Urinary bladder (tissue), 4 donors: Measurements from ENCODE around the gene SKA2. TPM values are rescaled to one million over a fixed set of nuclear protein-coding genes. Genes with fewer than 3 reads are reported as not detected.
A peak's percentile ranks its signal among the peaks of the same experiment; 100 is the strongest.

Experiments
- DNase-seq: peaks from one replicate; pipeline ENCODE4 v3.0.0-alpha.2; 2015; ENCODE audit errors: extremely low spot score
- H3K27ac ChIP-seq: one replicate; pipeline ENCODE4 v1.5.1; 2013; ENCODE audit warnings: low read depth, mild to moderate bottlenecking, moderate library complexity
- H3K36me3 ChIP-seq: one replicate; pipeline ENCODE4 v1.6.1; 2013; ENCODE audit warnings: mild to moderate bottlenecking, moderate library complexity; ENCODE audit not compliant: insufficient read depth
- H3K4me1 ChIP-seq: one replicate; pipeline ENCODE4 v1.6.1; 2013; ENCODE audit warnings: mild to moderate bottlenecking, moderate library complexity; ENCODE audit not compliant: insufficient read depth
- H3K4me3 ChIP-seq: one replicate; pipeline ENCODE4 v1.5.1; 2013; ENCODE audit warnings: low read depth, low read length
- WGBS: extraction: QIAGEN DNeasy Blood & Tissue Kit; methylation state at CpG from one replicate; pipeline ENCODE4 v1.1.7; 2013; 5-methylcytosine and 5-hydroxymethylcytosine counted together
- polyA plus RNA-seq: library from polyadenylated mRNA; stranded (reverse); fragments of 200-250 nt; gene quantifications from one replicate; pipeline ENCODE4 v1.2.3, GENCODE V29; 2013
- total RNA-seq: library from RNA; depleted of rRNA; stranded (reverse); fragments of >200 nt; gene quantifications from one replicate; pipeline ENCODE4 v1.2.3, GENCODE V29; 2014
- donor health status: healthy with polysubstance abuse.
- donor health status: healthy.

SKA2 gene
- total and polyA plus RNA-seq, 2 donors = 26.9 to 76.9 TPM

GRCh38 chr17:59167571-59168001, 12.6 kb upstream of the SKA2 start:
- DNase-seq = no peak
- 71% methylated on average over 2 of the region's 2 CpGs for WGBS
- H3K4me3 ChIP-seq = no peak overlapping the region
- no peaks in the 10 kb centered on the region for H3K4me1 ChIP-seq
- no peaks in the 10 kb centered on the region for H3K36me3 ChIP-seq
- no peak overlapping the region for H3K27ac ChIP-seq

- Histone ChIP-seq H3K36me3 (no peaks in the 10 kb centered on the region), H3K4me1 (no peaks in the 10 kb centered on the region), H3K27ac (no peak overlapping the region), H3K4me3 (no peak overlapping the region)
- DNase-seq = no peak
- WGBS = 79% methylated on average over 2 of the region's 2 CpGs
Observed at GRCh38 chr17:59165933-59166342, 11.0 kb upstream of the SKA2 start.

DNA sequence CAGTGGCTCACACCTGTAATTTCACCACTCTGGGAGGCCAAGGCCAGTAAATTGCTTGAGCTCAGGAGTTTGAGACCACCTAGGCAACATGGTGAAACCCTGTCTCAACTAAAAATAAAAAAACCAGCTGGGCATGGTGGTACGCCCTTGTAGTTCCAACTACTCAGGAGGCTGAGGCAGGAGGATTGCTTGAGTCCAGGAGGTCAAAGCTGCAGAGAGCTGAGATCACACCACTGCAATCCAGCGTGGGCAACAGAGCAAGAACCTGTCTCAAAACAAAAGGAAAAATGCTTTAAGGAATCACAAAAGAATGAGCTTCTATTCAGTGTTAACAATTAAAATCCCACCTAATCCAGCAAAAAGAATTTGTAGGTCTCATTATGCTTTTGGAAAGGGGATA, 6.5 kb upstream of the SKA2 start:
- 97% methylated on average over 2 of the region's 2 CpGs for WGBS
- H3K36me3 ChIP-seq = no peaks in the 10 kb centered on the region

GRCh38 chr17:59160157-59161025, 5.4 kb upstream of the SKA2 start:
- WGBS = 95% methylated on average over 9 of the region's 9 CpGs
- H3K4me1 ChIP-seq = no peaks in the 10 kb centered on the region
- DNase-seq = no peak
- H3K36me3 ChIP-seq = no peaks in the 10 kb centered on the region
- no peak overlapping the region for H3K4me3 ChIP-seq
- H3K27ac ChIP-seq = no peak overlapping the region

More for the DNA sequence above, 6.5 kb upstream of the SKA2 start:
- DNase-seq = no peak
- Histone ChIP-seq H3K27ac (no peak overlapping the region), H3K4me3 (no peak overlapping the region), H3K4me1 (no peaks in the 10 kb centered on the region)

DNA sequence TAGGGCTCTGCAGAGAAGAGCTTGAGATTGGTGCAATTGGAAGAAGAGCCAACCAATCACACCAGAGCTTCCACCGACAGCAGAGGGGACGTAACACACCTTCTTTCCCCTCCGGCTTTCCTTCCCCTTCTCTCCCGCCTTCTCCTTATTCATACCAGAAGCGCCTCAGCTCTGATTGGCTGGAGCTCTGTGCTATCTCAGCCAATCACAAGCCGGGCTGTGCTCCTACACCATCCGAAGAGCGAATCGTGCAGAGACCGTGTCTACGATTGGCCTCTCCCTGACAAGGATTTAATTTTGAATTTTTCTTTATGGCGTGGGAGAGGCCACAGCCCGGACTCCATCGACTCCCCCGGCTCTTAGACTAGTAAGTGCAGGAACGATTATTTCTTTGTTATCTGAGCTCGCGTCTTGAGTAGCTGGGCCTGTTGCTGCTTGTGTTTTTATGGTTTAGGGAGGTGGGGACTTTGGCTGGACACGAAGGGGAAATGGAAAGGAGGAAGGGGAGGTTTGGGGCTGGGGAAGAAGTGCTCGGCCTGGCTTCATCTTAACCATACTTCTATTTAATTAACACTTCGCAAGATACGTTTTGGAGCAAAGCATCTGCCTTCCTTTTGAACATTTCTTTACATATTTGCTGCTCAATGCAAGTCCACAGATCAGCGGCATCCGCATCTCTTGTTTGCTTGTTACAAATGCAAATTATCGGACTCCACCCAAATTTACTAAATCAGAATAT, 622 bp upstream of the SKA2 start, which contains the start of gene PRR11:
TSS of gene PRR11 (plus strand) at position 308 of the 739 bp plus-strand sequence. CDS start 14,007 bp downstream, outside the sequence.
- H3K4me3 ChIP-seq = peak within 1 kb of the TSS; percentile 77
- under 1% methylated on average over 25 of the region's 25 CpGs for WGBS
- no peaks in the 10 kb centered on the region for H3K4me1 ChIP-seq
- H3K36me3 ChIP-seq = no peaks in the 10 kb centered on the region
- DNase-seq = peak; percentile 100
- H3K27ac ChIP-seq = peak within 1 kb of the TSS; percentile 55

DNA sequence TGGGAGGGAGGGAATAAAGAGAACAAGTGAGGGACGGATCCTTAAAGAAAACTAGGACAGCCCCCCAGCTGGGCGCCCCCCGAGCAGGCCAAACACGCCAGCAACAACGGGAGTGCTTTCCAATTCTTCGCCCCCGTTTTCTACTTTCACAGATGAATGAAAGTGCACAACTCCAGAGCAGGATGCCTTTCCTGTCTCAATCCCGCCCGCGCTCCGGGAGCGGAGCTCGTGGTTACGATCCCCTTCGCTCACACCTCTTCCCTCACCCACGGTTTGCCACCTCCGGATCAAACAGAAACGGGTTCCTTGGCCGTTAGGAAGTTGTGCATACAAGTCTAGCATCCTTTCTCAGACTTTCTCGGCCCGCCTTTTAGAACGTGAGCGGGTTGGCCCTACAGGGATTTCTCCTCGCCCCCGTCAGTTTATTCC, 680 bp downstream of the SKA2 start:
- peak overlapping the region; percentile 77 for H3K4me3 ChIP-seq
- DNase-seq = peak; percentile 23
- H3K36me3 ChIP-seq = no peaks in the 10 kb centered on the region
- no peaks in the 10 kb centered on the region for H3K4me1 ChIP-seq
- WGBS = under 1% methylated on average over 25 of the region's 25 CpGs
- H3K27ac ChIP-seq = peak overlapping the region; percentile 55

DNA sequence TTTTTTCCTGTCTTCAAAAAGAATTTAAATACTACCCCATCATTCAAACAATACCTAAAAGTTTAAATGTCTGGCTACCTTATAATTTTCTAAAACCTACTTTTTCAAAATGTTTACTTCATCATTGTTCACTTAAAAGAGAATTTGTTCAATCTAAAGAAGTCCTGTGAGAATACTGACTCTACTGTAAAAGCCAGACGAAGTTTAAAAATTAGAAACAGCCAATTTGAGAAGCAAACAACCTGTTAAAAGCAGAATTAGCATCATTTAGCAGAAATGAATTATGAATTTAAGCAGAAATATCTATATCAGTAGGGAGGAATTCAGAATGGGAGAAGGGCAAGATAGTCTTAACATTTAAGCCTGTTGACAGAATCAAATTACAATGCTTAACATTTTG, 2.1 kb downstream of the SKA2 start:
- no peaks in the 10 kb centered on the region for H3K36me3 ChIP-seq
- H3K4me3 ChIP-seq = no peak overlapping the region
- H3K4me1 ChIP-seq = no peaks in the 10 kb centered on the region
- no peak overlapping the region for H3K27ac ChIP-seq
- no peak for DNase-seq
- WGBS = 53% methylated on average over 1 of the region's 1 CpG

DNA sequence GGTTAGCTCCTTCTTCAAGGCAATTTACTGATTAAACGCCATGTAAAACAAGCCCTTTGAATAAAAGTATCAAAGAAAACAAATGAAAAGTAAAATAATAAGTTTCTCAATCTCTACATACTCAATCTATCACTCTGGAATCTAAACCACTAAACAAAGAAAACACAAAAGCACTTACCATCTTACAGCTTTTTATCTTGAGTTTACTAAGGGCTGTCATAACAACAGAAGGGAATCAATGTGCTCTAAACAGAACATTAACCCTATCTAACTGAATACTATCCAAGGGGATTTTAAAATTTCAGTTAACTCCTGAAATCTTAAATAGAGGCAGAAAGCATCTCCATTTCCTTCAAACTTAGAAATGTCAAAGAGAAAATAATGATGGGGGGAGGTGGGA, 3.4 kb downstream of the SKA2 start:
- no peaks in the 10 kb centered on the region for H3K4me1 ChIP-seq
- 56% methylated on average over 1 of the region's 1 CpG for WGBS
- no peaks in the 10 kb centered on the region for H3K36me3 ChIP-seq
- DNase-seq = no peak
- no peak overlapping the region for H3K4me3 ChIP-seq
- no peak overlapping the region for H3K27ac ChIP-seq

DNA sequence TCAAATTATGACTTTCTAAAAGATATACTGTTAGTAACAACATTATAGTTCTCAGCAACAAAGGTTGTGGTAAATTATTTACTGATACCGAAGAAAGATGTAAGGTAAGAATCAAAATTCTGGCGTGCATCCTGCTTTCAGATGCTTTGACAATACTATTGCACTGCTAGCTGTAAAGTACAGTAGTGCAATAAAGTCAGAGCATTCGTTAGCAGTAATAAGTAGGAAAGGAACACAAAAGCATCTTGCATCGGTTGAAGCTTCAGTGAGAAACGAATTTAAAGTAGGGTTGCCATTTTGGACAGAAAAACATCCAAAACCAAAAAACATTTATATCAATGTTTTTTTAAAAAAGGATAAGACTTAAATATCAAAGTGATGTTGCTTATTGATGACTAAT, 4.0 kb downstream of the SKA2 start:
- Histone ChIP-seq H3K36me3 (no peaks in the 10 kb centered on the region), H3K27ac (no peak overlapping the region), H3K4me1 (no peaks in the 10 kb centered on the region), H3K4me3 (no peak overlapping the region)
- 61% methylated on average over 5 of the region's 5 CpGs for WGBS
- DNase-seq = no peak

DNA sequence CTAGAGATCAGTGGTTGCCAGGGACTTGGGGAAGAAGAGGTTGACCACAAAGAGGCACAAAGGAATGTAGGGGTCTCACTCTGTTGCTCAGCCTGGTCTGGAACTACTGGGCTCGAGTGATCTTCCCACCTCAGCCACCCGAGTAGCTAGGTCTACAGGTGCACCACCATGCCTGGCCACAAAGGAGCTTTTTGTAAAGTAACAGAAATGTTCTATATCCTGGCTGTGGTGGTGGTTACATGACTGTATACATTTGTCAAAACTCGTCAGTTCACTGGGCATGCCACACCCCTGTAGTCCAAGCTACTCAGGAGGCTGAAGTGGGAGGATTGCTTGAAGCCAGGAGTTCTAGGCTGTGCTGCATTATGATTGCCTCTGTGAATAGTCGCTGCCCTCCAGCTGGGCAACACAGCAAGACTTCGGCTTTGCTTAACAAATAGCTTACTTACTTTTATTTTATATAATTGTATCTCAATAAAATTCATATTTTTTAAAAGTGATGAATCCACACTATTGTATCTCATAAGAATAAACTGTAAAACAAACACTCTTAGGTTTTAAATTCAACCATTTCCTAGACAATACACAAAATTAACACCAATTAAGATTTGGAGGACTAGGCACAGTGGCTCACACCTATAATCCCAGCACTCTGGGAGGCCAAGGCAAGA, 5.0 kb downstream of the SKA2 start:
- no peak overlapping the region for H3K4me3 ChIP-seq
- no peak for DNase-seq
- H3K27ac ChIP-seq = no peak overlapping the region
- no peaks in the 10 kb centered on the region for H3K36me3 ChIP-seq
- no peaks in the 10 kb centered on the region for H3K4me1 ChIP-seq
- WGBS = 91% methylated on average over 5 of the region's 5 CpGs

- WGBS = 87% methylated on average over 2 of the region's 2 CpGs
- no peak overlapping the region for H3K27ac ChIP-seq
- no peak for DNase-seq
- H3K4me3 ChIP-seq = no peak overlapping the region
- H3K36me3 ChIP-seq = no peaks in the 10 kb centered on the region
- no peaks in the 10 kb centered on the region for H3K4me1 ChIP-seq
Observed at GRCh38 chr17:59149051-59149450, 5.9 kb downstream of the SKA2 start.

GRCh38 chr17:59145571-59146096, 9.4 kb downstream of the SKA2 start:
- 96% methylated on average over 4 of the region's 4 CpGs for WGBS
- Histone ChIP-seq H3K4me1 (no peaks in the 10 kb centered on the region), H3K4me3 (no peak overlapping the region), H3K36me3 (no peaks in the 10 kb centered on the region), H3K27ac (no peak overlapping the region)
- DNase-seq = no peak

- WGBS = 95% methylated on average over 1 of the region's 1 CpG
- no peak overlapping the region for H3K4me3 ChIP-seq
- no peak overlapping the region for H3K27ac ChIP-seq
- H3K4me1 ChIP-seq = no peaks in the 10 kb centered on the region
- H3K36me3 ChIP-seq = no peaks in the 10 kb centered on the region
- no peak for DNase-seq
Observed at GRCh38 chr17:59141860-59142259, 13.1 kb downstream of the SKA2 start.
